Peyer's patch (tissue), 4 donors: ENCODE data around the gene CRBN.

Experiments used
- POLR2A ChIP-seq, 2 donors: fragments of 450-650 bp; IDR thresholded peaks; one replicate each; pipeline ENCODE4 v1.5.1; 2017; ENCODE audit warnings: antibody characterized with exemption in 2 of 2, mild to moderate bottlenecking in 2 of 2, moderate library complexity in 2 of 2
- TF ChIP-seq, protein P1 (sequence below), 6 experiments: fragments of 450-650 bp in 4 of 6; fragments of 200-600 bp in 2 of 6; sonication (generic) in 1 of 6; IDR thresholded peaks; one replicate each; pipeline ENCODE4 v1.5.1; 2017 to 2019; ENCODE audit warnings: antibody characterized with exemption in 6 of 6, mild to moderate bottlenecking in 3 of 6, moderate library complexity in 1 of 6

DNA sequence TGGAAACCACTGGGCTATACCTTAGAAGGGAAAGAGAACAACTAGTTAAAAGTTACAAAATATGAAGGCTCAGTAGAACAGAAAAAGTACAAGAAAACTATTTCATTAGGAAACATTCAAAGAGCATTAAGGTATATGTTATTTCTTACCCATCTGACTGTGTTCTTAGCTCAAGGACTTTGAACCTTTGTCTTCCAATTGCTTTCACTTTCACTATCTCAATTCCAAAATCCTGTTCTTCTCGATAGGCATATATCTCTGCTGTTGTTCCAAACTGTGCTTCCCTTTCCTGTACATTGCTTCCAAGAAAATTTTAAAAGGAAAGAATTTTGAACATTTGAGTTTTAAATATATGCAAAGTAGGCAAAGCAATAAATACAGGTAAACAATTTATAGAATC, 6.9 kb downstream of the CRBN start:
- TF ChIP-seq, protein P1, sequence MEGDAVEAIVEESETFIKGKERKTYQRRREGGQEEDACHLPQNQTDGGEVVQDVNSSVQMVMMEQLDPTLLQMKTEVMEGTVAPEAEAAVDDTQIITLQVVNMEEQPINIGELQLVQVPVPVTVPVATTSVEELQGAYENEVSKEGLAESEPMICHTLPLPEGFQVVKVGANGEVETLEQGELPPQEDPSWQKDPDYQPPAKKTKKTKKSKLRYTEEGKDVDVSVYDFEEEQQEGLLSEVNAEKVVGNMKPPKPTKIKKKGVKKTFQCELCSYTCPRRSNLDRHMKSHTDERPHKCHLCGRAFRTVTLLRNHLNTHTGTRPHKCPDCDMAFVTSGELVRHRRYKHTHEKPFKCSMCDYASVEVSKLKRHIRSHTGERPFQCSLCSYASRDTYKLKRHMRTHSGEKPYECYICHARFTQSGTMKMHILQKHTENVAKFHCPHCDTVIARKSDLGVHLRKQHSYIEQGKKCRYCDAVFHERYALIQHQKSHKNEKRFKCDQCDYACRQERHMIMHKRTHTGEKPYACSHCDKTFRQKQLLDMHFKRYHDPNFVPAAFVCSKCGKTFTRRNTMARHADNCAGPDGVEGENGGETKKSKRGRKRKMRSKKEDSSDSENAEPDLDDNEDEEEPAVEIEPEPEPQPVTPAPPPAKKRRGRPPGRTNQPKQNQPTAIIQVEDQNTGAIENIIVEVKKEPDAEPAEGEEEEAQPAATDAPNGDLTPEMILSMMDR (IDR thresholded peaks at IDR 0.05), result no peak
- TF ChIP-seq POLR2A (IDR thresholded peaks at IDR 0.05), result no peak
